ENCODE data around the gene ABCA5. TPM values are rescaled to one million over a fixed set of nuclear protein-coding genes. Genes with fewer than 3 reads are reported as not detected.

Gene ABCA5
- total and polyA plus RNA-seq, 2 of the 13 experiments (the other 11 are each of a cell fraction or from before 2014, with no cell fraction given), result 9.7 to 10.1 TPM

DNA sequence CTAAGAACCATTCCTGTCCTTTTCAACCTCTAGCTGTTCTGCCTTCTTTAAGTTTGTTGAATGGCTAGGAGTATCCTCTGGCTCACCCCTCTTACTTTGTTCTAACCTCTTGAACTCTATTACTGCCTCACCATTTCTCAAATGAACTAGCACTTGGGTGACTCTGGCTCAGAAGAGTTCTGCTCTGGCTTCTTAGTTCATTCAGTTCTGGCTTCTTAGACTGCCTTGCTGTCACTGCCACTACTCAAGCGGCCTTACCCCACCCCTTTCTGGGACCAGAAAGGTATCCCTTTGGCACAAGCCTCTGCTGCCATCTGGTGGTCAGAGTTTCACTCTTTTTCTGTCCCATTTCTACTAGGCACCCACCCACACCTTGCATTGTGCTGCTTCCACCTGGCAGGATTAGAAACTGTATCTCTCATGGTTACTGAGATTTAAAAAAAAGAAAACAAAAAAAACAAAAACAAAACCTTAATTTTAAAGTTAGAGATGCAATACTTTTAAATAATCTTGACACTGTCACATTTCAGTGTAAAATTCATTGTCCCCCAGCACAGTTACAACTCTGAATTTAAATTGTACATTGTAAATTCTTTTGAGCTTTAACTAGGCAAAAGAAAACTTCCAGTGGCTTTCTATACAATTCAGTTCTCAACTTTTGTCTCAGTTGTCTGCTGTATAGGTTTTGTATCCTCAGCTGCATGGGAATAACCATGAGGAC is 91.4 kb downstream of the ABCA5 start (continued):
- TF ChIP-seq, protein P1, sequence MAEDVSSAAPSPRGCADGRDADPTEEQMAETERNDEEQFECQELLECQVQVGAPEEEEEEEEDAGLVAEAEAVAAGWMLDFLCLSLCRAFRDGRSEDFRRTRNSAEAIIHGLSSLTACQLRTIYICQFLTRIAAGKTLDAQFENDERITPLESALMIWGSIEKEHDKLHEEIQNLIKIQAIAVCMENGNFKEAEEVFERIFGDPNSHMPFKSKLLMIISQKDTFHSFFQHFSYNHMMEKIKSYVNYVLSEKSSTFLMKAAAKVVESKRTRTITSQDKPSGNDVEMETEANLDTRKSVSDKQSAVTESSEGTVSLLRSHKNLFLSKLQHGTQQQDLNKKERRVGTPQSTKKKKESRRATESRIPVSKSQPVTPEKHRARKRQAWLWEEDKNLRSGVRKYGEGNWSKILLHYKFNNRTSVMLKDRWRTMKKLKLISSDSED (CRISPR knock-in tag; IDR thresholded peaks at IDR 0.05), result no peak
- no peak; the same call in 1 of the 2 replicates for TF ChIP-seq ZMAT3 (CRISPR knock-in tag; conservative IDR thresholded peaks at IDR 0.05)
- TF ChIP-seq MBD4 (IDR thresholded peaks at IDR 0.05; ENCODE audit: borderline replicate concordance, low read length), result no peak
- TF ChIP-seq SRSF1 (optimal IDR thresholded peaks at IDR 0.05; ENCODE audit: low read depth, low read length), result no peak
- TF ChIP-seq ZNF484 (CRISPR knock-in tag; IDR thresholded peaks at IDR 0.05; ENCODE audit: borderline replicate concordance, low read depth), result no peak
- no peak for TF ChIP-seq ZBTB42 (CRISPR knock-in tag; IDR thresholded peaks at IDR 0.05)
- TF ChIP-seq ZNF326 (CRISPR knock-in tag; IDR thresholded peaks at IDR 0.05; ENCODE audit: borderline replicate concordance), result no peak
- TF ChIP-seq, protein P2, sequence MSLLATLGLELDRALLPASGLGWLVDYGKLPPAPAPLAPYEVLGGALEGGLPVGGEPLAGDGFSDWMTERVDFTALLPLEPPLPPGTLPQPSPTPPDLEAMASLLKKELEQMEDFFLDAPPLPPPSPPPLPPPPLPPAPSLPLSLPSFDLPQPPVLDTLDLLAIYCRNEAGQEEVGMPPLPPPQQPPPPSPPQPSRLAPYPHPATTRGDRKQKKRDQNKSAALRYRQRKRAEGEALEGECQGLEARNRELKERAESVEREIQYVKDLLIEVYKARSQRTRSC (CRISPR knock-in tag; IDR thresholded peaks at IDR 0.05; ENCODE audit: low read depth), result no peak
- TF ChIP-seq ZNF772 (CRISPR knock-in tag; IDR thresholded peaks at IDR 0.05), result no peak
- no peak for TF ChIP-seq ZNF749 (CRISPR knock-in tag; IDR thresholded peaks at IDR 0.05; ENCODE audit: borderline replicate concordance)
- TF ChIP-seq MAFG (CRISPR knock-in tag; IDR thresholded peaks at IDR 0.05), result no peak
- TF ChIP-seq IKZF4 (CRISPR knock-in tag; IDR thresholded peaks at IDR 0.05; ENCODE audit: borderline replicate concordance, low read depth, not compliant biosample characterization), result no peak
- no peak for TF ChIP-seq IRX3 (CRISPR knock-in tag; IDR thresholded peaks at IDR 0.05; ENCODE audit: borderline replicate concordance, low read depth)
- TF ChIP-seq GABPA (IDR thresholded peaks at IDR 0.05; ENCODE audit: low read depth, low read length), result no peak
- no peak for TF ChIP-seq GABPA (CRISPR knock-in tag; IDR thresholded peaks at IDR 0.05; ENCODE audit: low read depth)
- TF ChIP-seq ELF4 (CRISPR knock-in tag; IDR thresholded peaks at IDR 0.05; ENCODE audit: borderline replicate concordance), result no peak
- no peak for TF ChIP-seq SMAD9 (CRISPR knock-in tag; IDR thresholded peaks at IDR 0.05)
- no peak for TF ChIP-seq FOXP1 (IDR thresholded peaks at IDR 0.05)
- TF ChIP-seq FOXP1 (CRISPR knock-in tag; IDR thresholded peaks at IDR 0.05), result no peak
- TF ChIP-seq ZNF17 (CRISPR knock-in tag; IDR thresholded peaks at IDR 0.05), result no peak
- TF ChIP-seq MXI1 (IDR thresholded peaks at IDR 0.05; ENCODE audit: borderline replicate concordance, low read depth, low read length), result no peak
- TF ChIP-seq TOE1 (CRISPR knock-in tag; IDR thresholded peaks at IDR 0.05), result no peak
- TF ChIP-seq, protein P3, sequence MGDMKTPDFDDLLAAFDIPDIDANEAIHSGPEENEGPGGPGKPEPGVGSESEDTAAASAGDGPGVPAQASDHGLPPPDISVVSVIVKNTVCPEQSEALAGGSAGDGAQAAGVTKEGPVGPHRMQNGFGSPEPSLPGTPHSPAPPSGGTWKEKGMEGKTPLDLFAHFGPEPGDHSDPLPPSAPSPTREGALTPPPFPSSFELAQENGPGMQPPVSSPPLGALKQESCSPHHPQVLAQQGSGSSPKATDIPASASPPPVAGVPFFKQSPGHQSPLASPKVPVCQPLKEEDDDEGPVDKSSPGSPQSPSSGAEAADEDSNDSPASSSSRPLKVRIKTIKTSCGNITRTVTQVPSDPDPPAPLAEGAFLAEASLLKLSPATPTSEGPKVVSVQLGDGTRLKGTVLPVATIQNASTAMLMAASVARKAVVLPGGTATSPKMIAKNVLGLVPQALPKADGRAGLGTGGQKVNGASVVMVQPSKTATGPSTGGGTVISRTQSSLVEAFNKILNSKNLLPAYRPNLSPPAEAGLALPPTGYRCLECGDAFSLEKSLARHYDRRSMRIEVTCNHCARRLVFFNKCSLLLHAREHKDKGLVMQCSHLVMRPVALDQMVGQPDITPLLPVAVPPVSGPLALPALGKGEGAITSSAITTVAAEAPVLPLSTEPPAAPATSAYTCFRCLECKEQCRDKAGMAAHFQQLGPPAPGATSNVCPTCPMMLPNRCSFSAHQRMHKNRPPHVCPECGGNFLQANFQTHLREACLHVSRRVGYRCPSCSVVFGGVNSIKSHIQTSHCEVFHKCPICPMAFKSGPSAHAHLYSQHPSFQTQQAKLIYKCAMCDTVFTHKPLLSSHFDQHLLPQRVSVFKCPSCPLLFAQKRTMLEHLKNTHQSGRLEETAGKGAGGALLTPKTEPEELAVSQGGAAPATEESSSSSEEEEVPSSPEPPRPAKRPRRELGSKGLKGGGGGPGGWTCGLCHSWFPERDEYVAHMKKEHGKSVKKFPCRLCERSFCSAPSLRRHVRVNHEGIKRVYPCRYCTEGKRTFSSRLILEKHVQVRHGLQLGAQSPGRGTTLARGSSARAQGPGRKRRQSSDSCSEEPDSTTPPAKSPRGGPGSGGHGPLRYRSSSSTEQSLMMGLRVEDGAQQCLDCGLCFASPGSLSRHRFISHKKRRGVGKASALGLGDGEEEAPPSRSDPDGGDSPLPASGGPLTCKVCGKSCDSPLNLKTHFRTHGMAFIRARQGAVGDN (CRISPR knock-in tag; IDR thresholded peaks at IDR 0.05), result no peak
- 0 out of 2 replicates have a peak, but pooled peaks have one; percentile 67 for TF ChIP-seq ZNF441 (CRISPR knock-in tag; IDR thresholded peaks at IDR 0.05; ENCODE audit: borderline replicate concordance)
- no peak for TF ChIP-seq ZSCAN30 (CRISPR knock-in tag; IDR thresholded peaks at IDR 0.05)
- no peak for TF ChIP-seq ZNF530 (CRISPR knock-in tag; IDR thresholded peaks at IDR 0.05; ENCODE audit: low read depth)
- TF ChIP-seq ELF1 (CRISPR knock-in tag; IDR thresholded peaks at IDR 0.05), result peak; percentile 36; the same call in 1 of the 2 replicates
